WTC11 (cell line): ENCODE measurements around the gene ALK.

Experiments used
- ZNF138 ChIP-seq: sonication (generic); formaldehyde crosslinking; conservative IDR thresholded peaks from 2 replicates; pipeline ENCODE4 v1.8.1; 2022; ENCODE audit warnings: mild to moderate bottlenecking, moderate library complexity, missing genetic modification reagents
- TF ChIP-seq, protein P1 (sequence below): sonication (generic); formaldehyde crosslinking; conservative IDR thresholded peaks from 2 replicates; pipeline ENCODE4 v1.8.1; 2023; ENCODE audit warnings: mild to moderate bottlenecking, low read depth, missing genetic modification reagents, moderate library complexity
- TF ChIP-seq, protein P2 (sequence below): sonication (generic); formaldehyde crosslinking; IDR thresholded peaks from 2 replicates; pipeline ENCODE4 v1.8.1; 2023; ENCODE audit warnings: mild to moderate bottlenecking, missing genetic modification reagents

DNA sequence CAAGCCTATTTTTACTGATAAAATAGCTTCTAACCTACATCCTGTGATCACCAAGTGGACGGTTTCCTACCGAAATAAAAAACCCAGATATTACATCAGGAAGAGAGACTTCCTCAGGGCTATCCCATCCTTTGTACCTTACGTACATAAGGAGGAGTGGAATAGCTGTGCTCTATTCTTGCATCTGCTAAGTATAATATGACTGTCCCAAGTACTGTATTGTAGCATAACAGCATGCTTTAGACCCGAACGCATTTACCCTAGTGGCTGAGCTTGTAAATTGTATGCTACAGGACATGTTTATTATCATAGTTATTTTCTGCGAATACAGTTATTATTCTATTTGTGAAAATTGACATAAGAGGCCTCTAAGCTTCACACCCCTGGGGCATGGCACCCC is 503.8 kb downstream of the ALK start:
- TF ChIP-seq, protein P1, sequence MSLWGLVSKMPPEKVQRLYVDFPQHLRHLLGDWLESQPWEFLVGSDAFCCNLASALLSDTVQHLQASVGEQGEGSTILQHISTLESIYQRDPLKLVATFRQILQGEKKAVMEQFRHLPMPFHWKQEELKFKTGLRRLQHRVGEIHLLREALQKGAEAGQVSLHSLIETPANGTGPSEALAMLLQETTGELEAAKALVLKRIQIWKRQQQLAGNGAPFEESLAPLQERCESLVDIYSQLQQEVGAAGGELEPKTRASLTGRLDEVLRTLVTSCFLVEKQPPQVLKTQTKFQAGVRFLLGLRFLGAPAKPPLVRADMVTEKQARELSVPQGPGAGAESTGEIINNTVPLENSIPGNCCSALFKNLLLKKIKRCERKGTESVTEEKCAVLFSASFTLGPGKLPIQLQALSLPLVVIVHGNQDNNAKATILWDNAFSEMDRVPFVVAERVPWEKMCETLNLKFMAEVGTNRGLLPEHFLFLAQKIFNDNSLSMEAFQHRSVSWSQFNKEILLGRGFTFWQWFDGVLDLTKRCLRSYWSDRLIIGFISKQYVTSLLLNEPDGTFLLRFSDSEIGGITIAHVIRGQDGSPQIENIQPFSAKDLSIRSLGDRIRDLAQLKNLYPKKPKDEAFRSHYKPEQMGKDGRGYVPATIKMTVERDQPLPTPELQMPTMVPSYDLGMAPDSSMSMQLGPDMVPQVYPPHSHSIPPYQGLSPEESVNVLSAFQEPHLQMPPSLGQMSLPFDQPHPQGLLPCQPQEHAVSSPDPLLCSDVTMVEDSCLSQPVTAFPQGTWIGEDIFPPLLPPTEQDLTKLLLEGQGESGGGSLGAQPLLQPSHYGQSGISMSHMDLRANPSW: no peak
- TF ChIP-seq, protein P2, sequence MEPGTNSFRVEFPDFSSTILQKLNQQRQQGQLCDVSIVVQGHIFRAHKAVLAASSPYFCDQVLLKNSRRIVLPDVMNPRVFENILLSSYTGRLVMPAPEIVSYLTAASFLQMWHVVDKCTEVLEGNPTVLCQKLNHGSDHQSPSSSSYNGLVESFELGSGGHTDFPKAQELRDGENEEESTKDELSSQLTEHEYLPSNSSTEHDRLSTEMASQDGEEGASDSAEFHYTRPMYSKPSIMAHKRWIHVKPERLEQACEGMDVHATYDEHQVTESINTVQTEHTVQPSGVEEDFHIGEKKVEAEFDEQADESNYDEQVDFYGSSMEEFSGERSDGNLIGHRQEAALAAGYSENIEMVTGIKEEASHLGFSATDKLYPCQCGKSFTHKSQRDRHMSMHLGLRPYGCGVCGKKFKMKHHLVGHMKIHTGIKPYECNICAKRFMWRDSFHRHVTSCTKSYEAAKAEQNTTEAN (CRISPR knock-in tag): no peak
- no peak for TF ChIP-seq ZNF138 (CRISPR knock-in tag)
